GM12873 (cell line): ENCODE results near the gene SLC6A3.

Experiments used
- TF ChIP-seq, protein P1 (sequence below): IDR thresholded peaks from 2 replicates; pipeline ENCODE4 v1.5.1; 2012; ENCODE audit warnings: low read depth, mild to moderate bottlenecking, moderate library complexity, low read length, control low read depth; ENCODE audit not compliant: insufficient read depth; ENCODE audit errors: missing control alignments

SLC6A3 gene

DNA sequence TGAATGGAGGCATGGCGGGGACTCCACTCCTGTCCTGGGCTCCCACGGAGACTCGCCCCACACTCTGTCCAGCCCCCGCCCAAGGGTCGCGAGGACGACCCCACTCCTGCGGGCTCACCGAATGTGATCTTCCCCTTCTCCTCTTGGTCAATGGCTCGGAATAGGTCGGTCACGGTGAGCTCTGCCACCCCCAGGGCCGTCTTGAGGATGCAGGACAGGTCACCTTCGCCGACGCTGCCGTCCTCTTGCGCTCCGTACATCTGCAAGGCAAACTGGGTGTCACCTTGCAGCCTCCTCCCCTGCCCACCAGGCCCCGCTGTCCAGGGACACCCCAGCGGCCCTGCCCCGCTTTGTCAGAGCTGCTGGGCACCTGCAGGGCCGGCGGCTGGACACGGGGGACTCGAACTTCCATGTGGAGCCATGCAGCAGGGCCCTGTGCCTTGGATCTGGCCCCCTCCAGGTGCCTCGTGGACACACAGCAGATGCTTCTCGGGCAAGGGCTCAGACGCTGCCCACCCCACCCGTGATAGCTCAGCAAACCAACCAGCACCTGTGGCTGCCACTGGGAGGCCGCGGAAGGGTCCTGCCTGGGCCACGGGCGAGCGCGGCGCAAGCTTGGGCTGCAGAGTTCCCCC is 21.5 kb upstream of the SLC6A3 start:
- TF ChIP-seq, protein P1, sequence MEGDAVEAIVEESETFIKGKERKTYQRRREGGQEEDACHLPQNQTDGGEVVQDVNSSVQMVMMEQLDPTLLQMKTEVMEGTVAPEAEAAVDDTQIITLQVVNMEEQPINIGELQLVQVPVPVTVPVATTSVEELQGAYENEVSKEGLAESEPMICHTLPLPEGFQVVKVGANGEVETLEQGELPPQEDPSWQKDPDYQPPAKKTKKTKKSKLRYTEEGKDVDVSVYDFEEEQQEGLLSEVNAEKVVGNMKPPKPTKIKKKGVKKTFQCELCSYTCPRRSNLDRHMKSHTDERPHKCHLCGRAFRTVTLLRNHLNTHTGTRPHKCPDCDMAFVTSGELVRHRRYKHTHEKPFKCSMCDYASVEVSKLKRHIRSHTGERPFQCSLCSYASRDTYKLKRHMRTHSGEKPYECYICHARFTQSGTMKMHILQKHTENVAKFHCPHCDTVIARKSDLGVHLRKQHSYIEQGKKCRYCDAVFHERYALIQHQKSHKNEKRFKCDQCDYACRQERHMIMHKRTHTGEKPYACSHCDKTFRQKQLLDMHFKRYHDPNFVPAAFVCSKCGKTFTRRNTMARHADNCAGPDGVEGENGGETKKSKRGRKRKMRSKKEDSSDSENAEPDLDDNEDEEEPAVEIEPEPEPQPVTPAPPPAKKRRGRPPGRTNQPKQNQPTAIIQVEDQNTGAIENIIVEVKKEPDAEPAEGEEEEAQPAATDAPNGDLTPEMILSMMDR = no peak

DNA sequence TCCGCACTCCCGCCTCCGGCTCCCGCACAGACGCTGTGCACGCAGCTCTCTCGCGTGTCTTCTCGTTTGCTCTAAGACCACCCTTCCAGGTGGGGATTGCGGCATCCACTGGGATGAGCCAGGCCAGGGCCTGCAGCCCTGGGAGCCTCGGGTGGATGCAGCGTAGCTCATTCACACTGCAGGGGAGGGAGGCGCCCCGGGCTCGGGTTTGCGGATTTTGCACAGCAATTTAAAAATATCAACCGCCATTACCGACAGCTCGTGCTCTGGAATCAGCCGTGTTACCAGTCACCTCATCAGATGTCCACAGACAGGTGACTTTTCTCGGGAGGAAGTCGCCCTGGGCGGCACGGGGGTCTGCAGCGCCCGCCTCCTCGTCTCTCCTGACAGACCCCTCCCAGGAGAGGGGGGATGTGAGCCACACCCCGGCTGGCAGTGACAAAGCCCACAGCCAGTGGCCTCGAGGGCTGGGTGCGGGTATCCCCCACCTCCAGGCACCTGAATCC is 20.8 kb upstream of the SLC6A3 start:
- TF ChIP-seq, protein P1 = no peak

DNA sequence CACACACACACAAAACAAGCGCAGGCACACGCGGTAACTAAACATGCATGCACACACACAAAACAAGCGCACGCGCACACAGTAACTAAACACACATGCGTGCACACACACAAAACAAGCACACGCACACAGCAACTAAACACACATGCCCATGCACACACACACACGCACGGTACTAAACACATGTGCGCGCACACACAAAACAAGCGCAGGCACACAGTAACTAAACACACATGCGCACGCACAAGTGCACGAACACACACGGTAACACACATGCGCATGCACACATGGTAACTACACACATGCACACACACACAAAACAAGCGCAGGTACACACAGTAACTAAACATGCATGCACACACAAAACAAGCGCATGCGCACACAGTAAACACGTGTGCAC is 19.9 kb upstream of the SLC6A3 start:
- TF ChIP-seq, protein P1 = no peak

DNA sequence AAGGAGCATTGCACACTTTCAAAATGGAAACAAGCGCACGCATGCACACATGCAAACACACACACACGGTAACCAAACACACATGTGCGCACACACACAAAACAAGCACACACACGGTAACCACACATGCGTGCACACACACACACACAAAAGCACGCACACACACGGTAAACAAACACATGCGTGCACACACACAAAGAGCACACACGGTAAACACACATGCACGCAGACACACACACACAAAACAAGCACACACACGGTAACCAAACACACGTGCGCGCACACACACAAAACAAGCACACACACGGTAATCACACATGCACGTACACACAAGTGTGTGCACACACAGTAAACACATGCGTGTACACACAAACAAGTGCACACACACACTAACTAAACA is 19.3 kb upstream of the SLC6A3 start:
- TF ChIP-seq, protein P1 = no peak

DNA sequence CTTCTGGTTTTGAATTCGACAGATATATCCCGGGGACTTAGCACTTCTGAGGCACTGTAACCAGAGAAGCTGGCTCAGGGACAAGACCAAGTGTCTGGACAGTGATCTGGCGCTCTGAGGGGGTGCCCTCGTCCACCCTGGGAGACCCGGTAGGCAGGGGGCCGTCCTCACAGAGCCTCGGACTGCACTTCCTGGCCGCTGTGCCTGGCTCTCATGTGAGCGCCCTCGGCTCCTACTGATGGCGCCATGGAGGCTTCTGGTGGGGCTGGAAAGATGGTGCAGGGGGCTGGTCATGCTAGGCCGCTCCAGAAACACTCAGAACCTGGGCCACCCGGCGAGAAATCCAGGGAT is 18.8 kb upstream of the SLC6A3 start:
- TF ChIP-seq, protein P1 = no peak

DNA sequence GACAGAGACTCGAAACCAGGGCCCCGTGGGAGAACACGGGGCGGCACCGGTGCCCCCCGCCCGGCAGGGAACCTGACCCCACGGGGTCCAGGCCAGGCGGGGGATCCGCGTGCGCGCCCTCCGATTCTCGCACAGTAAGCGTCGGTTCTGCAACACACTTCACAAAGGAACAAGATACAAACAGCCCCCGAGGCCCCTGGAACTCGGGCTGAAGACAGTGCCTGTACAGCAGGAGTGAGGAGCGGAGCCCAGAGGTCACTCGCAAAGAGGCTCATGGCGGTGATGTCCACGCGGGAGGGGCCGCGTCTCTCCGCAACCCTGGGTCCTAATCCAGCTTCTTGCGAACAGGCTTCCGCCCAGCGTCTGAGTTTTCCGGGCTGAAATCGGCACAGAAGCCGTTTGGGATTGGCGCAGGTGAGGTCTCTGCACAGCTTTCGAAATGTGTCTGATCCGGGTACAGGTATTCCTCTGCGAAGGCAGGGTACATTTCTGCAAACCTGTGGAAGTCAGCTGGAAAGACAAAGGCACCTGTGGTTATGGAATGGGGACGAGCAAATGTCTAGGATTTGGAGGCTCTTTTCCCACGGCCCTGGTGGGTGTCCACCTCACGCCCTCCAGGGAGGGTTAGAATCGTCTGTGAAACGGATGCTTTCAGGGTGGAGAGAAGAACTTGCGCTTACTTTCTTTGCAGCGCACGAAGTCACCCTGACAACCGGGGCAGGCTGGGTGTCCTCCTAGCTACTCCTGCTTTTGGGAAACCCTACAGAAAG is 18.3 kb upstream of the SLC6A3 start:
- TF ChIP-seq, protein P1 = no peak

DNA sequence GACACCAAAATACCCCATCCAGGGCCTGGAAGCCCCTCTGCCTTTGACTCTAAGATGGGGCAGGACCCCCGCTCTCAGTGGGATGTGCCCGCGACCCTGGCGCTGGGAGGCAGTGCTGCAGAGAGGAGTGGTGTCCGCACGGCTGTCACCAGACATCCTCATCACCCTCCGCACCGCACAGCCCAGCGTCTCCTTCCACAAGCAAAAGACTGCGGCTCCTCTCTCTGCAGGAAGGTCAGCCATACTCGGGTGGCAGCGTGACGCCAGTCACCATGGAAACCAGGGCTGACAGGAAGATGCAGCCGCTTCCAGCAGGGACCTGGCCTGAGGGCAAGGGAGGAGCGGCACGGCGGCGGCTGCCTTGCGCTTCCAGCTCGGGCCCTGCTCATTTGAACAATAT is 17.1 kb upstream of the SLC6A3 start:
- TF ChIP-seq, protein P1 = no peak
